HEK293T (cell line): Measurements from ENCODE around the gene CEP164.

Source experiments
- CTCF ChIA-PET: fragments of 350-600 bp; formaldehyde crosslinking; extraction: SDS; loops from one replicate; lab custom pipeline; 2021; ENCODE audit warnings: antibody characterized with exemption, inconsistent platforms; lab: Yijun Ruan, JAX
- POLR2A ChIA-PET: fragments of 350-600 bp; formaldehyde crosslinking; extraction: SDS; loops from one replicate; lab custom pipeline; 2020; ENCODE audit warnings: antibody characterized with exemption, inconsistent platforms; lab: Yijun Ruan, JAX
- DNase-seq: peaks from one replicate; pipeline ENCODE4 v3.0.0; 2012; ENCODE audit warnings: mixed read lengths; ENCODE audit errors: extremely low spot score
- ARNT ChIP-seq: fragments of 450-650 bp; IDR thresholded peaks from 2 replicates; pipeline ENCODE4 v1.6.1; 2017; ENCODE audit warnings: mild to moderate bottlenecking
- BHLHE40 ChIP-seq: fragments of 450-650 bp; IDR thresholded peaks from 2 replicates; pipeline ENCODE4 v1.6.1; 2016; ENCODE audit warnings: mild to moderate bottlenecking, moderate library complexity, borderline replicate concordance
- CTBP1 ChIP-seq: fragments of 450-650 bp; IDR thresholded peaks from 2 replicates; pipeline ENCODE4 v1.6.1; 2016; ENCODE audit warnings: borderline replicate concordance
- ELF4 ChIP-seq: fragments of 450-650 bp; IDR thresholded peaks from 2 replicates; pipeline ENCODE4 v1.6.1; 2017; ENCODE audit warnings: antibody characterized with exemption
- FOXA1 ChIP-seq: fragments of 450-650 bp; IDR thresholded peaks from 2 replicates; pipeline ENCODE4 v1.6.1; 2016; ENCODE audit warnings: mild to moderate bottlenecking
- FOXK2 ChIP-seq: fragments of 450-650 bp; IDR thresholded peaks from 2 replicates; pipeline ENCODE4 v1.6.1; 2016; ENCODE audit warnings: mild to moderate bottlenecking
- FOXM1 ChIP-seq: fragments of 450-650 bp; IDR thresholded peaks from 2 replicates; pipeline ENCODE4 v1.6.1; 2017; ENCODE audit warnings: mild to moderate bottlenecking, borderline replicate concordance
- HDGF ChIP-seq: fragments of 450-650 bp; IDR thresholded peaks from 2 replicates; pipeline ENCODE4 v1.6.1; 2017; ENCODE audit warnings: antibody characterized with exemption, borderline replicate concordance
- L3MBTL2 ChIP-seq: fragments of 450-650 bp; conservative IDR thresholded peaks from 2 replicates; pipeline ENCODE4 v1.6.1; 2016; ENCODE audit warnings: mild to moderate bottlenecking
- LEF1 ChIP-seq: fragments of 450-650 bp; IDR thresholded peaks from 2 replicates; pipeline ENCODE4 v1.6.1; 2017; ENCODE audit warnings: mild to moderate bottlenecking, borderline replicate concordance
- NFRKB ChIP-seq: fragments of 450-650 bp; IDR thresholded peaks from 2 replicates; pipeline ENCODE4 v1.6.1; 2016; ENCODE audit warnings: mild to moderate bottlenecking, moderate library complexity
- SP1 ChIP-seq: fragments of 450-650 bp; IDR thresholded peaks from 2 replicates; pipeline ENCODE4 v1.6.1; 2017
- SUZ12 ChIP-seq: fragments of 450-650 bp; IDR thresholded peaks from 2 replicates; pipeline ENCODE4 v1.6.1; 2016; ENCODE audit warnings: mild to moderate bottlenecking
- TARDBP ChIP-seq: fragments of 450-650 bp; IDR thresholded peaks from 2 replicates; pipeline ENCODE4 v1.6.1; 2016
- ZNF384 ChIP-seq: fragments of 450-650 bp; IDR thresholded peaks from 2 replicates; pipeline ENCODE4 v1.6.1; 2016
- TF ChIP-seq, protein P1 (sequence below): fragments of 450-650 bp; IDR thresholded peaks from 2 replicates; pipeline ENCODE4 v1.6.1; 2016

The CEP164 gene

DNA sequence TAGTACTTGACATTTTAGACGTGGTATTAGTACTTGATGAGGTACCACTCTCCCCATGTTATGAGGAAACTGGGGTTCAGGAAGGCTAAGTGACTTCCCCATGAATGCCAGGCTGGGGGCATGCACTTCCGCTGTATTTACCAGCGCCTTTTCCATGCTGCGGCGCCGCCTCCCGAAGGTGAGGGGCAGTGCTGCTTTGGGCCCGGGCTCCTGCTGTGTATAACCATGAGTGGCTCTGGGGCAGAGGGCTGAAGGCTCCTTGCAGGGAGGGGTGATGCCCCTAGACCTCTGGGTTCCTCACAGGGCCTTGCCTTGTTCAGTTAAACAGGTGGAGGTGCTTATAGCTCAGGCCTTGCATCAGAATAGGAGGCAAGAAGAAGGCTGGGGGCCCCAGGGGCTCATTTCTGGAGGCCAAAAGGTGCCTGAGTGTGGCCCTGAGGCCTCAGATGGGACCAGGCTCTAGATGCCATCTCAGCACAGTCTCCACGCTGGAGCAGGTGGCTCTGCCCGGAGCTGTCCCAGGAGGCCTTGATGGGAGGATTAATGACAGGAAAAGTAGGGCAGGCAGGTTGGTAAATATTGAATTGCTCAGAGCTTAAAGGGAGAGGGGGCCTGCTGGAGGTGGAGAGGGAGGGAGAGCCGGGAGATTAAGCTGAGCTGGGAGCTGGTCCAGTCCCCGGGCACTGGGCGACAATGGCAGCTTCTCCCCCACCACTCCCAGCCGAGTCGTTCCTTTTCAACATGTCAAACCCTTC, 129.6 kb downstream of the CEP164 start:
- DNase-seq = no peak
- TF ChIP-seq LEF1 (no peak), ELF4 (no peak)
- POLR2A ChIA-PET = no interaction called here
- CTCF ChIA-PET = interaction anchor here (1.1 kb wide), 1 partner anchor 31 kb away, joined by 4 read pairs; no protein-coding TSS in a partner anchor

DNA sequence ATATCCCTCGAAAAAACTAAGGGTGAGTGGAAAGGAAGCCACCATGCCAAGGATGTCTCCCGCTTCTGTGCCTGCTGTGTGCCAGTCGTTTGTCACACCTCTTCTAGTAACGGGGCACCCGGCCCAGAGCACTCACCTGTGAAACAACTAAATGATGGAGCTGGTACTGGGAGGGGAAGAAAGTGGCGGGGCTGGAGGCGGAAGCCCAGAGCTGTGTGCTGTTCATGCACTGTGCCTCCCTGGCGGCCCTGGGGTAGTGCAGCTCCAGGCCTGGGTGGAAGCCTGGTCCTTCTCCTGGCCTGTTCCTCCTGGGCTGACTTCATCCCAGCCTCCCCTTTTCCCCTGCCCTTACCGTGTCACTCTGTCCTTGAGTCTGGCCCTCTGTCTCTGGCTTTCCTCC, 130.2 kb downstream of the CEP164 start:
- no peak for DNase-seq
- POLR2A ChIA-PET = no interaction called here
- CTCF ChIA-PET = interaction anchor here (1.1 kb wide), 1 partner anchor 32 kb away, joined by 4 read pairs; no protein-coding TSS in a partner anchor
- TF ChIP-seq L3MBTL2 (no peak), CTBP1 (no peak), SP1 (no peak), ARNT (no peak), ZNF384 (no peak), TARDBP (no peak), LEF1 (no peak), FOXK2 (no peak), BHLHE40 (no peak), ELF4 (no peak), FOXM1 (no peak), HDGF (no peak), NFRKB (no peak), SUZ12 (no peak), FOXA1 (no peak)
- TF ChIP-seq, protein P1, sequence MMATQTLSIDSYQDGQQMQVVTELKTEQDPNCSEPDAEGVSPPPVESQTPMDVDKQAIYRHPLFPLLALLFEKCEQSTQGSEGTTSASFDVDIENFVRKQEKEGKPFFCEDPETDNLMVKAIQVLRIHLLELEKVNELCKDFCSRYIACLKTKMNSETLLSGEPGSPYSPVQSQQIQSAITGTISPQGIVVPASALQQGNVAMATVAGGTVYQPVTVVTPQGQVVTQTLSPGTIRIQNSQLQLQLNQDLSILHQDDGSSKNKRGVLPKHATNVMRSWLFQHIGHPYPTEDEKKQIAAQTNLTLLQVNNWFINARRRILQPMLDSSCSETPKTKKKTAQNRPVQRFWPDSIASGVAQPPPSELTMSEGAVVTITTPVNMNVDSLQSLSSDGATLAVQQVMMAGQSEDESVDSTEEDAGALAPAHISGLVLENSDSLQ = no peak

DNA sequence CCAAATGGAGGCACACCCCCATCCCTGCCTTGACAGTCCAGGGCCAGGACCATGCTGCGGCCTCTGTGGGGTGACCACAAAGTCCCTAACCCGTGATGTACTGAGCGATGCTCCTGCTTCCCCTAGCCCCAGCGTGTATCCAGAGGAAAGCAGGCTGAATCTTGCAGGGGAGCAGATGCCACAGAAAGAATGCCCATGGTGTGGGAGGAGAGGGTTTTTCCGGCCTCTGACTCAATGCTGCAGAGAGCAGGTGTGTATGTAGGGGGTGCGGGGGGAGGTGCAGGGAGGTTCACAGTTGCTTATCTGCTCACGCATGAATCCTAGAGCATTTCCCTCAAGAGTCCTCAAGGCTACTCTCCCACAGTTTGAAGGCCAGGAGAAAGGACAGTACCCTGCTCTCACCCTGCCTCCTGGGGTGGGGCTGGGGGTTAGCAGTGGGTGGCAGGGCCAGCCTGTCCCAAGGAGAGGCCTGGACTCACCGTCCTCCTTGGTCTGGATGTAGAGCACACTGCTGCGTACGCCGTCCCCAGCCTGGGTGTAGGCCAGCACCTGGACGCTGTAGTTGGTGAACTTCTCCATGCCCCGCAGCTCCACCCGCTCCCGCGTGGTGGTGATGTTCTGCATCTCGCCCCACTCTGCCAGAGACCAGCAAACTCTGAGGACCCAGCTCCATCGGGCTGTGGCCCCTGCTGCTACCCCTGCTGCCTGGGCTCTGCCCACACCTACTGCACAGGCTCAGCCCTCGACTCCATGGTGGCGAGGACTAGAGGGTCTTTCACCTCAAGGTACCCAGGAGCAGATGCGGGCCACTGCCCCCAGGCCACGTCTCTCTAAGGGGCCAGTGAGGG, 130.8 kb downstream of the CEP164 start:
- DNase-seq = no peak
- POLR2A ChIA-PET = no interaction called here
- TF ChIP-seq, protein P1 = no peak
- TF ChIP-seq BHLHE40 (no peak), FOXM1 (no peak), TARDBP (no peak), SUZ12 (no peak), ARNT (no peak), LEF1 (no peak), CTBP1 (no peak), L3MBTL2 (no peak), NFRKB (no peak)
- CTCF ChIA-PET = interaction anchor here (1.1 kb wide), 1 partner anchor 32 kb away, joined by 4 read pairs; no protein-coding TSS in a partner anchor

DNA sequence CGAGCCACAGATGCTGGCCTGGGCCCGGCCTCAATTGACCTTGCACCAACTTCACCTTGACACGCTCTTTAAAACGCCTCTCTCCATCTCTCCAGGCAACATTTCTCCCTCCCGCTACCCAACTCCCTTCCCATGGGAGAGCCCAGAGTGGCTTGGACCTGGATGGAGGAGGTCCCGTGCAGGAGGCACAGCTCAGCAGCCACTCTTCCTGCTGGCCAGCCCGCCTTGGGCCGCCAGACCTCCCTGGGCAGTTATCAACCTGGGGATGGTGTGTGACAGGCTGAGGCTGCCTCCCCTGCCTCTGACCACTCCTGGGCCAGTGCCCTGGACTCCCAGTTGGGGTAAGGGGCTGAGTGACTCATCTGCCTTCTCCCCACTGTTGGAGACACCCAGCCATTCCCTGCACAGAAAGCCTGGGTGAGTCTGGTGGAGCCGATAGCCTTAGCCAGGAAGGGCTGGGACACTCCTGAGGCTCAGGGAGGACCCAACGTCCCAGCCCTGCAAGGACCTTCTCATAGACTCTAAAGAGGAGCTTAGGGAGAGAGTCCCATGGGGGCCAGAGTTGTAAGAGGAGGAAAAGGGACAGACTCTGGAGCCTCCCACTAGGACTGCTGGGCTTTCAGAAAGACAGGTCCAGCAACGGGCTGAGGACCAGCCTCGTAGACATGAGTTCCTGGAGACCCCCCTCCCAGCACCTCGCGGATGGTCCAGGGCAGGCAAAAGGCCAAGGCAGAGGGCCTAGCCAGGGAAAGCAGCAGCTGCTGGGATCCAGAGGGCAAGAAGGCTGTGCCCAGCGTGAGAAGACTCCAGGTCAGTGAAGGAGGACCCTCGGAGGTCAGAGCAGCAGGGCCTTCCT, 131.7 kb downstream of the CEP164 start:
- no peak for TF ChIP-seq FOXM1
- TF ChIP-seq, protein P1 = no peak
- DNase-seq = no peak
- CTCF ChIA-PET = interaction anchor here (1.2 kb wide), 1 partner anchor 348 kb away, joined by 4 read pairs; no protein-coding TSS in a partner anchor
- POLR2A ChIA-PET = no interaction called here

DNA sequence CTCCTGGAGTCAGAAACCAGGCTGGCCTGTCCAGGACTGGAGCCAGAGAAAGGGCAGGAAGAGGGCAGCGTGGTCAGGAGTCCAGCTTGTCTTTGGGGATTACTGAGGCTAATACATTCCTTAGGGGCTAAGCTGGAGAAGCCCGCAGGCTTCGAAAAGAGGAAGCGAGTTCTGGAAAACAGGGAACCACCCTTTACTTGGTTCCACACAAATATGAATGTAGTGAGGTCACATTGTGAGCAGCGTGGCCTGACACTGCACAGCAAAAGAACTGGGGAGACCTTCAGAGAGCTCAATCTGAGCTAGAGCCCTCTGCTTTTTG, 132.3 kb downstream of the CEP164 start:
- no peak for DNase-seq
- POLR2A ChIA-PET = no interaction called here
- TF ChIP-seq HDGF (no peak), SP1 (no peak), ZNF384 (no peak), LEF1 (no peak), ELF4 (no peak), FOXM1 (no peak), BHLHE40 (no peak), ARNT (no peak)
- TF ChIP-seq, protein P1 = no peak
- CTCF ChIA-PET = interaction anchor here (1.2 to 1.3 kb wide), 2 partner anchors 34 to 348 kb away, joined by 4 read pairs; no protein-coding TSS in a partner anchor
